Omental fat pad (tissue), 4 donors: Measurements from ENCODE around the gene ACSL4. TPM values are rescaled to one million over a fixed set of nuclear protein-coding genes. Genes with fewer than 3 reads are reported as not detected.
"Not testable (repeated sequence)": the region's sequence is repeated elsewhere in the genome, so short reads cannot be mapped to it uniquely, and the experiment has no call there.

Source experiments
- ATAC-seq: fragments of 150-250 bp; one replicate; pipeline ENCODE4 v1.9.1; 2016; ENCODE audit warnings: mild to moderate bottlenecking, moderate library complexity; ENCODE audit not compliant: low FRiP score
- DNase-seq: peaks from one replicate; pipeline ENCODE4 v3.0.0-alpha.2; 2019; ENCODE audit warnings: low spot score
- total RNA-seq, 4 donors: library from RNA; depleted of rRNA; stranded (reverse); fragments of >200 nt; gene quantifications; one replicate each; pipeline ENCODE4 v1.1.0, GENCODE V29; 2016
- TF ChIP-seq, protein P1 (sequence below), 3 donors: fragments of 450-650 bp; IDR thresholded peaks; one replicate each; pipeline ENCODE4 v1.5.1; 2016 to 2017; ENCODE audit warnings: antibody characterized with exemption in 3 of 3, mild to moderate bottlenecking in 3 of 3, moderate library complexity in 2 of 3

ACSL4 gene
- total RNA-seq, 4 donors from 2014 or later: 94.7 to 244 (median 166) TPM

GRCh38 chrX:109747681-109748080, 14.6 kb upstream of the ACSL4 start:
- ATAC-seq: no peak
- DNase-seq: no peak
- TF ChIP-seq, protein P1, sequence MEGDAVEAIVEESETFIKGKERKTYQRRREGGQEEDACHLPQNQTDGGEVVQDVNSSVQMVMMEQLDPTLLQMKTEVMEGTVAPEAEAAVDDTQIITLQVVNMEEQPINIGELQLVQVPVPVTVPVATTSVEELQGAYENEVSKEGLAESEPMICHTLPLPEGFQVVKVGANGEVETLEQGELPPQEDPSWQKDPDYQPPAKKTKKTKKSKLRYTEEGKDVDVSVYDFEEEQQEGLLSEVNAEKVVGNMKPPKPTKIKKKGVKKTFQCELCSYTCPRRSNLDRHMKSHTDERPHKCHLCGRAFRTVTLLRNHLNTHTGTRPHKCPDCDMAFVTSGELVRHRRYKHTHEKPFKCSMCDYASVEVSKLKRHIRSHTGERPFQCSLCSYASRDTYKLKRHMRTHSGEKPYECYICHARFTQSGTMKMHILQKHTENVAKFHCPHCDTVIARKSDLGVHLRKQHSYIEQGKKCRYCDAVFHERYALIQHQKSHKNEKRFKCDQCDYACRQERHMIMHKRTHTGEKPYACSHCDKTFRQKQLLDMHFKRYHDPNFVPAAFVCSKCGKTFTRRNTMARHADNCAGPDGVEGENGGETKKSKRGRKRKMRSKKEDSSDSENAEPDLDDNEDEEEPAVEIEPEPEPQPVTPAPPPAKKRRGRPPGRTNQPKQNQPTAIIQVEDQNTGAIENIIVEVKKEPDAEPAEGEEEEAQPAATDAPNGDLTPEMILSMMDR (IDR thresholded peaks at IDR 0.05): no peak

DNA sequence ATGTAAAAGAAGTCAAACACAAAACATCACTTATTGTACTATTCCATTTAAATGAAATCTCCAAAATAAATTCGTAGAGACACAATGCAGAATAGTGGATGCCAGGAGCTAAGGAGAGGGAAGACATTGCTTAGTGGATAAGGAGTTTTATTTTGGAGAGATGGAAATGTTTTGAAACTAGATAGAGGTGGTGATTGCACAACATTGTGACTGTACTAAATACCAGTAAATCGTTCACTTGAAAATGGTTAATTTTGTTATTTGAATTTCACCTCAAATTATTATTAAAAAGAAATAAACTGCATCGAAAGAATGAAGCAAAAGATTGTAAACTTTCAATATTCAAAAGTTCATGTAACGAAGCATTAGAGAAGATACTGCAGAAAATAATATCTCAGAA, 9.7 kb upstream of the ACSL4 start:
- TF ChIP-seq, protein P1 (IDR thresholded peaks at IDR 0.05): no peak
- DNase-seq: no peak
- ATAC-seq: no peak

DNA sequence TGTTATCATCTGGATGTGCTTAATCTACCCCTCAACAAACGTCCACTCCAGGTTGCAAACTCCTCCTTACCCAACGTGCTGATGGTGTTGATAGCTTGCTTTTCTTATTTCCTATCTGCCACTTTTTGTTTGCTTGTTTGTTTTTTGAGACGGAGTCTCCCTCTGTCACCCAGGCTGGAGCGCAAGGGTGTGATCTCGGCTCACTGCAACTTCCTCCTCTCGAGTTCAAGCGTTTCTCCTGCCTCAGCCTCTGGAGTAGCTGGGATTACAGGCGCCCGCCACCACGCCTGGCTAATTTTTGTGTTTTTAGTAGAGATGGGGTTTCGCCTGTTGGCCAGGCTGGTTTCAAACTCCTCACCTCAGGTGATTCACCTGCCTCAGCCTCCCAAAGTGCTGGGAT, 7.8 kb upstream of the ACSL4 start:
- ATAC-seq: not testable (repeated sequence)

GRCh38 chrX:109740433-109740809, 7.4 kb upstream of the ACSL4 start:
- ATAC-seq: no peak
- DNase-seq: no peak
- TF ChIP-seq, protein P1 (IDR thresholded peaks at IDR 0.05): no peak

More for the DNA sequence above, 7.8 kb upstream of the ACSL4 start:
- DNase-seq: not testable (repeated sequence)

- DNase-seq: no peak
- TF ChIP-seq, protein P1 (IDR thresholded peaks at IDR 0.05): no peak
- peak; percentile 70 for ATAC-seq
Observed at GRCh38 chrX:109739625-109740432, 6.8 kb upstream of the ACSL4 start.

DNA sequence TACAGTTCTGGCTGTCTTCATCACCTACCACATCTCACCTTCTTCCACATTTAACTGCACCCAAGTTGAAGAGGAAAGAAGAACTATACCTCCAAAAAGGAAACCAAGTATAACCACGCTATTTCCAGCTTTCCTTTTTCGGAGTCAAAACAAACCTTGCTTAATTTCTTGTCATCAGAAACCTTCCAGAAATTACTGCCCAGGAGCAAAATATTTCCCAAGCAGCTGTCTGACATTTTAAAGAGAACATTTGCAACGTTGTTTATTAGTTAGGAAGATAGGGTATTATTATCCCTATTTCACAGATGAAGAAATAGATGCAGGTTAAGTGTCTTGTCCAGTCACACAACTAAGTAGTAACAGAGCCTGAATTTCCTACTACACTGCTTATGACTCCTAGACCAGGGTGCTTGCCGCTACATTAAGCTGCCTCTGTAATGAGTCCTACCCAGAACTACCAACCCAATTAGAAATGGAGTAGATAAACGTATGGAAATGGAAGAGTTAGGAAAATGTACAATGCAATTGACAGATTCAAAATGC, 2.2 kb upstream of the ACSL4 start:
- no peak for ATAC-seq
- DNase-seq: no peak
- TF ChIP-seq, protein P1 (IDR thresholded peaks at IDR 0.05): no peak

DNA sequence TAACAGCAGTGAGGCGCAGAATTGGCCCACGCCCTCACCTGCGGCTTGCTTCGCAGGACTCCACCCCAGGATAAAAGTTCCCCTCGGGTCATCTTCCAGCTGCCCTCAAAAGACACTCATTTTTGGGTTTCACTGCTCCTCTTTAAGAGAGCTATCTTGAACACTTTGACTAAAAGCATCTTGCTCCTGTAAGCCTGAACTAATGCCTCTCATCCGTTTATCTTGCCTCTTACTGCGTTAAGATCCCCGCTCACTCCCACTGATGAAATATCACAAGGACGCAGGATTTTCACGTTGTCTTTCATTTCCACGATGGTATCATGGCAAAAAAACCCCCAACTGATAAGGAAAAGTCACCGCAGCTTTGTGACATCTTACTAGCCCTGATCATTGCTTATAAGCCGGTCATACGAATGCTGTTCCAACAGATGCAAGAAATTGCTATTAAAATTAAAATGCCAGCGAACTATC, 591 bp upstream of the ACSL4 start:
- TF ChIP-seq, protein P1 (IDR thresholded peaks at IDR 0.05): no peak
- DNase-seq (no peak), ATAC-seq (peak; percentile 6)
